Measurements from ENCODE around the gene FAM110C.

- TF ChIP-seq EZH2 (IDR thresholded peaks at IDR 0.05) (no peak), POLR2AphosphoS5 (IDR thresholded peaks at IDR 0.05; ENCODE audit: borderline replicate concordance, low read depth, low read length) (no peak)
Measured at GRCh38 chr2:32068-32467, 14.2 kb downstream of the FAM110C start.

Measured in SK-N-MC (cell line).